Umbilical cord (tissue), 2 donors: ENCODE data around the gene ZNF217. TPM values are rescaled to one million over a fixed set of nuclear protein-coding genes. Genes with fewer than 3 reads are reported as not detected.
"Not testable (repeated sequence)": the region's sequence is repeated elsewhere in the genome, so short reads cannot be mapped to it uniquely, and the experiment has no call there.

Experiments
- DNase-seq: peaks from one replicate; pipeline ENCODE4 v3.0.0-alpha.2; 2015; ENCODE audit warnings: low spot score
- total RNA-seq: library from RNA; depleted of rRNA; stranded (reverse); fragments of >200 nt; gene quantifications from one replicate; pipeline ENCODE4 v1.2.3, GENCODE V29; 2014; ENCODE audit warnings: low replicate concordance; ENCODE audit not compliant: insufficient read depth

Gene ZNF217
- total RNA-seq, result 14.7 TPM

DNA sequence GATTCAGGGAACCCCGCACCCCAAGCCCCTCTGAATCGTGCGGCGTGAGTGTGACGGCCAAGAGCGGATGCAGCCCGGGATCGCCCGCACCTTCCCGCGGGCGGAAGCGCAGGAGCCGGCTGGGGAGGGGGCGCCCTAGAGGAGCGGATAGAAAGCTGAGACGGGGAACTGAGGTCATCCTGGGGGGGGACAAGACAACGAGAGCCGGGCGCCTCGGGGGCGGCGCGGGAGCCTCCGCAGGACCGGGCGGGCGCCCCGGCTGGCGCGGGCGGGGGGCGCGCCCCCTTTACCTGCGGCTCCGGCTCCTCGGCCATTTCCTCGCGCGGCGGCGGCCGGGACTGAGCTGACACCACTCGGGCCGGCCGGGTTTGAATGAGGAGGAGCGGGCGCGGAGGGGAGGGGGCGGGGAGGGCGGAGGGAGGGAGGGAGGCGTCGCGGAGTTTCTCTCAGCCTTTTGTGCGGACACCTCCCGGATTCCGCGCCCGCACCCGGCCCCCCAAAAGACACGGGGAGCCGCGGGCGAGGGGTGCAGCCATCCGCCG lies at the start of gene ZNF217:
ZNF217 (minus strand) TSS at position 374 of the 542 bp plus-strand sequence. CDS start 11,013 bp downstream, outside the sequence.
- peak; percentile 59 for DNase-seq

DNA sequence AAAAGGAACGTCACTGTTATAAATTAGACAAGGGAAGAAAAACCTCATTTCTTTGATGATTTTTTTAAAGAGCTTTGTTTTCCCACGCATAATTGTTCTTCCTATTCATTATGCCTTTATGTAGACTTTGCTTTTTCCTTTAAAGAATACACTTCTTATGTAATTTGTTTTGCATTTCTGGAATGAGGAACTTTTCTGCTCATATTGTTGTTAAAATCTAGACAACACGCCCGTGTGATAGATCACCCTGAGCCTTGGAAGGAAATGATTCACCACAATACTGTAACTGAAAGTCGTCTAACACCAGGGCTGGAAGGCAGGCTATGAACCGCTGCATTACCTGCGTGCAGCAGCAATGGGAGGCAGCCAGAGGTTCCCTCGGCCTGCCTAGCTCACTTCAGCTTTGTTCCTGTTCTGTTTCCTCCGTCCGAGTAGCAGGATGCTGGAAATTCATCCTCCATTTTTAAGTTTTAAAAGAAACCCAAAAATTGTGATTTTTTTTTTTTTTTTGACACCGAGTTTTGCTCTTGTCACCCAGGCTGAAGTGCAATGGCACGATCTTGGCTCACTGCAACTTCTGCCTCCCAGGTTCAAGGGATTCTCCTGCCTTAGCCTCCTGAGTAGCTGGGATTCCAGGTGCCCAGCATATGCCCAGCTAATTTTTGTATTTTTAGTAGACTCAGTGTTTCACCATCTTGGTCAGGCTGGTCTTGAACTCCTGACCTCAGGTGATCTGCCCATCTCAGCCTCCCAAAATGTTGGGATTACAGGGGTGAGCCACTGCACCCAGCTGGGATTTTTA lies 49.6 kb upstream of the ZNF217 start:
- DNase-seq, result peak; percentile 77

DNA sequence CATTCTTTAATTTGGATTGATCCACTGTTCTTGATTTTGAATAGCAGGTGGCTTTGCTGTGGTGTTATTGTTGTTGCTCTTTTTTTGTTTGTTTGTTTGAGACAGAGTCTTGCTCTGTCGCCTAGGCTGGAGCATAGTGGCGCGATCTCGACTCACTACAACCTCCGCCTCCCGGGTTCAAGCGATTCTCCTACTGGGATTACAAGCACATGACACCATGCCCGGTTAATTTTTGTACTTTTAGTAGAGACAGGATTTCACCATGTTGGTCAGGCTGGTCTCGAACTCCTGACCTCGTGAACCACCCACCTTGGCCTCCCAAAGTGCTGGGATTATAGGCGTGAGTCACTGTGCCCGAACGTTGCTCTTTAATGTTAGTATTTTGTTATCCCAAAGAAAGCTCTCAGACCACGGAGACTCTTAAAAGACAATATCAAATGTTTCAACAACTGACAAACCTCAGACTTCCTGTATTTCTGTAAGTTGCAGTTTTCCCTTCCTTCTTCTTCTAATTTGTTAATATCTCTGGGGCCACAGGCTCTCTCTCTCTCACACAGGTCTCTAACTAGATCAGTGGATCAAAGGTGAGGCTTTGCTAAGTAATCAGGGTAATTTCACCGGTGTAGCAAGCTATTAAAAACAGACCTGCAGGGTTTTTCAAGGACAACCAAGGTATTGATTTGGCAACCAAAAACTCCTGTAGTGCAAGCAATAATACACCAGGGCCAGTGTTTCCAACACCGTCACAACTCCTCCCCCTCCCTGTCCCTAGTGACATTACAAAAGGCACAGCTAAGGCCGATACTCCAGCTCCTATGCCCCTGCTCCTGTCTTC lies 48.8 kb upstream of the ZNF217 start:
- peak; percentile 42 for DNase-seq

DNA sequence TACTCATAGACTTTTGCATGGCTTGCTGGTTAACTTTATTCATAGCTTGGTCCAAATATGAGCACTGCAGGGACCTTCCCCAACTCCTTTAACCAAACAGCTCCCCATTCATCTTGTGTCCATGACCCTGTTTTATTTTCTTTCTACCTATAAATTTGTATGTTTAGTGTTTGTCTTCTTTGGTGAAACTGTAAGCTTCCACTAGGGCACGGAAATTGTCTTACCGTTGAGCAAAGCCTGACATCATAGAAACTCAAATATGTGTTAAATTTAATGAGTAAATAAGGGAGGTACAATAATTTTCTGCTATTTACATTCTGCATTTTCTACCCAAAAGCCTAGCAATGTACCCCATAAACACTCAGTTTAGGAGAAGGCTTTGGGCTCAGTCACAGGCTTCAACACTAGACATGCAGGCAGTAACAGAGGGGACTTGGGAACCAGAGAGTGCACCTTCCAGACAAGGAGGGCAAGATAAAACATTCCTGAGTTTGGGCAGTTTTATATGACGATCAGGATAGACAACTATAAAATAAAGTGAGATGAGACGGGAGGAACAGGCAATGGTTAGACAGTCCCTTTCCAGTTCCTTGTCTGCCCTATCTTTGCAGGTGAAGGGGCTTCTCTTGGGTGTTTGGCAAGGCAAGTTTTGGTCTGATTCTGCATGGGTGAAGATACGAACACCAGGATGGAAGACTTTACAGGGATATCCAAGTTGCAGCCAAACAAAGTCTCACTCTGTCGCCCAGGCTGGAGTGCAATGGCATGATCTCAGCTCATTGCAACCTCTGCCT lies 46.2 kb upstream of the ZNF217 start:
- DNase-seq, result no peak

DNA sequence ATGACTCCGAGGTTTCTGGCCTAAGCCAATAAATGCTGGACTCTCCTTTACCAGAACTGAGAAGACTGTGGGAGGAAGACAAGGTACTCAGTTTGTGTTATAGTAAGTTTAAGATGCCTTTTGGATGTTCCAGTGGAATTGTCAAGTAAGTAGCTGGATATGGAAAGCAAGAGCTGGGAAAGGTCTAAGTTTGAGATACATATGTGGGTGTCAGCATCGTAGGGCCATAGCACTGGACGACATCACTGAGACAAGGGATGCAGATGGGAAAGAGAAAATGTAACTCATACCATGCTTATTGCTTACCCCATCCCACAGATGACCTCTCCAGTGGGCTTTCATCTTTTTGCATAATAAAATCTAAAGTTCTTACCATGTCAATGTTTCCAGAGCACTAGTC lies 45.5 kb upstream of the ZNF217 start:
- DNase-seq, result no peak

DNA sequence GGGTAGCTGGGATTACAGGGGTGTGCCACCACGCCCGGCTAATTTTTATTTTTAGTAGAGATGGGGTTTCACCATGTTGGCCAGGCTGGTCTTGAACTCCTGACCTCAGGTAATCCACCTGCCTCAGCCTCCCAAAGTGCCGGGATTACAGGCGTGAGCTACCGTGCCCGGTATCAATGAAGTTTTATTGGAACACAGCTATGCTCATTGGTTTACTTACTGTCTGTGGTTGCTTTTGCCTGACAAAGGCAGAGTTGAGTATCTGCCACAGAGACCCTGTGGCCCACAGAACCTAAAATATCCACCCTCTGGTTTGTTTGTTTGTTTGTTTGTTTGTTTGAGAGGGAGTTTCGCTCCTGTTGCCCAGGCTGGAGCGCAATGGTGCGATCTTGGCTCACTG lies 43.7 kb upstream of the ZNF217 start:
- DNase-seq, result not testable (repeated sequence)

DNA sequence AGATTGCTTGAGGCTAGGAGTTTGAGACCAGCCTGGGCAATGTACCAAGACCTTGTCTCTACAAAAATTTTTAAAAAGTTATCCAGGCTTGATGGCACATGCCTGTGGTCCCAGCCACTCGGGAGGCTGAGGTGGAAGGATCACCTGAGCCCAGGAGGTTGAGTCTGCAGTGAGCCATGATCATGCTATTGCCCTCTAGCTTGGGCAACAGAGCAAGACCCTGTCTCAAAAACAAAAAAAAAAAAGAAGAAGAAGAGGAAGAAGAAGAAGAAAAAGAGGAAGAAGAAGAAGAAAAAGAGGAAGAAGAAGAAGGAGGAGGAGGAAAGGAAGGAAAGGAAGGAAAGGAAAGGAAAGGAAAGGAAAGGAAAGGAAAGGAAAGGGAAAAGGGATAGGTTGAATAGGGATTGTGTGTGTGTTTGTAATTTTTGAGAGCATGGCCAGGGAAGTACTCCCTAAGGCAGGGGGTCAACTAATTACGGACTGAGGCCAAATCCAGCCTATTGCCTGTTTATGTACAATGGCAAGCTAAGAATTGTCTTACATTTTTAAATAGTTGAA lies 43.0 kb upstream of the ZNF217 start:
- DNase-seq, result no peak

DNA sequence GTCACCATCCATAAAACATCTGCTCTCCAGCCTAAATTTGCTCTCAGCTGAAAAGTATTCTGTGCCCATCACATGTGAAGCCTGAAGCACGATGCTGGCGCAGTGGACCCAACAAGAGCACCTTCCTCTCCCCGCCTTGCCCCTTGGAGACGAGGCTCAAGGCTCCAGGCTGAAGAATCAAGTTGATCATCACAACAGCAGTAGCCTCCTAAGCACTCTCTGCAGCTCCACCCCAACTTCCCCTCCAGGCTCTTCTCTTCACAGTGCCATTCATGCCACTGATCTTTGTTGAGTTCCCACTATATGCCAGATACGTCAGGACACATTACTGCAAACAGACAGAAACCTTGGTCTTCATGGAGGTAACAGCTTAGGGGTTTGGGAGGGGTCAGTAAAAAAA lies 41.6 kb upstream of the ZNF217 start:
- no peak for DNase-seq

DNA sequence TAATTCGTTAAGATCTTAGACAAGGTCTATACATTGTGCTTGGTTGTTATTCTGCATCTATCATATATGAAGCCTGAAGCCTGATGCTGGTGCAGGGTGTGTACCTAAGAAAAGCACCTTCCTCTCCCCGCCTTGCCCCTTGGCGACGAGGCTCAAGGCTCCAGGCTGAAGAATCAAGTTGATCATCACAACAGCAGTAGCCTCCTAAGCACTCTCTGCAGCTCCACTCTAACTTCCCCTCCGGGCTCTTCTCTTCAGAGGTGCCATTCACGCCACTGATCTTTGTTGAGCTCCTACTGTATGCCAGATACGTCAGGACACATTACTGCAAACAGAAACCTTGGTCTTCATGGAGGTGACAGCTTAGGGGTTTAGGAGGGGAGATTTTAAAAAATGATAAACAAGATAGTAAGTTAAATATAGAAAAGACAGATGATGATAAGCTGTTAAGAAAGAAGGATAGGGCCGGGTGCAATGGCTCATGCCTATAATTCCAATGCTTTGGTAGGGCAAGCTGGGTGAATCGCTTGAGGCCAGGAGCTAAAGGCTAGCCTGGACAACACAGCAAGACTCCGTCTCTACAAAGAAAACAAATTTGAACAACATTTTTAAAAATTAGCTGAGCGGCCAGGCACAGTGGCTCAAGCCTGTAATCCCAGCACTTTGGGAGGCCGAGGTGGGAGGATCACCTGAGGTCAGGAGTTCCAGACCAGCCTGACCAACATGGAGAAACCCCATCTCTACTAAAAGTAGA lies 38.4 kb upstream of the ZNF217 start:
- no peak for DNase-seq

DNA sequence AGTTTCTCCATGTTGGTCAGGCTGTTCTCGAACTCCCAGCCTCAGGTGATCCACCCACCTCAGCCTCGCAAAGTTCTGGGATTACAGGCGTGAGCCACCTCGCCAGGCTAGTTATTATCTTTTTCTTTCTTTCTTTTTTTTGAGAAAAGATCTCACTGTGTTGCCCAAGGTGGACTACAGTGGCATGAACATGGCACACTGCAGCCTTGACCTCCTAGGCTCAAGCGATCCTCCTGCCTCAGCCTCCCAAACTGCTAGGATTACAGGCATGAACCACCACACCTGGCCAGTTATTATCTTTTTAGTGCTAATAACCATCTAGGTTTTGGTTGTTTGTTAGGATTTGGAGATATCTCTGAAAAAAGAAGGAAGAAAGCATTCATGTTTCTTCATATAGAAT lies 35.8 kb upstream of the ZNF217 start:
- no peak for DNase-seq

DNA sequence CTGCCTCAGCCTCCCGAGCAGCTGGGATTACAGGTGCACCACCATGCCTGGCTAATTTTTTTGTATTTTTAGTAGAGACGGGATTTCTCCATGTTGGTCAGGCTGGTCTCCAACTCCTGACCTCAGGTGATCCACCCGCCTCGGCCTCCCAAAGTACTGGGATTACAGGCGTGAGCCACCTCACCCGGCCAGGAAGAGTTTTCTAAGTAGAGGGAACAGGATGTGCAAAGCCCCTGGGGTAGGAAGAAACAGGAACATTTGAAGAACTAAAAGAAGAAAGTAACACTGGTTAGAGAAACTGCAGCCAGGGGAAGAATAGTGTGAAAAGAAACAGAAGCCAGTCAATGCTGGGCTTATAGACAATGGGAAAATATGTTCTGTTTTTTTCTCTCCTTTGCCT lies 35.1 kb upstream of the ZNF217 start:
- not testable (repeated sequence) for DNase-seq

DNA sequence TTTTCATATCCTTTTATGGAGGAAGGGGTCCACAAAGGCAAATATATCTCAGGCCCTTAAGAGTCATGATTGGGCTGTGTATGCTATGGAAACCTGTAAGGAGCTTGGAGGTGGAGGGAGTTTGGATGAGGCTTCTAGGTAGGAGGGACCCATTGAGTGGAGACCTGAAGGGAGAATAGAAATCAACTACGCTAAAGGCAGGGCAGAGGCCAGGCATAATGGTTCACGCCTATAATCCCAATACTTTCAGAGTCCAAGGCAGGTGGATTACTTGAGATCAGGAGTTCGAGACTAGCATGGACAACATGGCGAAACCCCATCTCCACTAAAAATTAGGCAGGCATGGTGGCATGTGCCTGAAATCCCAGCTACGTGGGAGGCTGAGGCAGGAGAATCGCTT lies 34.4 kb upstream of the ZNF217 start:
- DNase-seq, result no peak

DNA sequence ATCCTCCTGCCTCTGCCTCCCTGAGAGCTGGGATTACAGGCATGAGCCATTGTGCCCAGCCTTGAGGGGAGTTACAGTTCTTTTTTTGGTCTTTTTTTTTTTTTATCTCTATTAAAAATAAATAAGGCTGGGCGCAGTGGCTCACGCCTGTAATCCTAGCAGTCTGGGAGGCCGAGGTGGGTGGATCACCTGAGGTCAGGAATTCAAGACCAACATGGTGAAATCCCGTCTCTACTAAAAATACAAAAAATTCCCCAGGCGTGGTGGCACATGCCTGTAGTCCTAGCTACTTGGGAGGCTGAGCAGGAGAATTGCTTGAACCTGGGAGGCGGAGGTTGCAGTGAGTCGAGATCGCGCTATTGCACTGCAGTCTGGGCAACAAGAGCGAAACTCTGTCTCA lies 33.4 kb upstream of the ZNF217 start:
- not testable (repeated sequence) for DNase-seq

DNA sequence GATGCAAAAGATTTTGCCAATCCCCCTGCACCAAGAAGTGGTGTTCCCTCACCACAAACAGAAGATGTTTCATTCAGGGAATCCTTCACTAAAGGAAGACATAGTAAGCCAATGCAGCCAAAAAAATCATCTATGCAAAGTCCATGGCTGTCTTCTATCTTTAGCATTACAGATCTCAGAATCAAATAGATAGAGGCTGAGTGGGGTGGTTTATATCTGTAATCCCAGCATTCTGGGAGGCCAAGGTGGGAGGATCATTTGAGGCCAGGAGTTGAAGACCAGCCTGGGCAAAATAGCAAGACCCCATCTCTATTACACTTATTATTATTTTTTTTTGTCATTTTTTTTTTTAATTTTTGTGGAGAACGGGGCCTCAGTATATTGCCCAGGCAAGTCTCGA lies 32.9 kb upstream of the ZNF217 start:
- DNase-seq, result no peak

DNA sequence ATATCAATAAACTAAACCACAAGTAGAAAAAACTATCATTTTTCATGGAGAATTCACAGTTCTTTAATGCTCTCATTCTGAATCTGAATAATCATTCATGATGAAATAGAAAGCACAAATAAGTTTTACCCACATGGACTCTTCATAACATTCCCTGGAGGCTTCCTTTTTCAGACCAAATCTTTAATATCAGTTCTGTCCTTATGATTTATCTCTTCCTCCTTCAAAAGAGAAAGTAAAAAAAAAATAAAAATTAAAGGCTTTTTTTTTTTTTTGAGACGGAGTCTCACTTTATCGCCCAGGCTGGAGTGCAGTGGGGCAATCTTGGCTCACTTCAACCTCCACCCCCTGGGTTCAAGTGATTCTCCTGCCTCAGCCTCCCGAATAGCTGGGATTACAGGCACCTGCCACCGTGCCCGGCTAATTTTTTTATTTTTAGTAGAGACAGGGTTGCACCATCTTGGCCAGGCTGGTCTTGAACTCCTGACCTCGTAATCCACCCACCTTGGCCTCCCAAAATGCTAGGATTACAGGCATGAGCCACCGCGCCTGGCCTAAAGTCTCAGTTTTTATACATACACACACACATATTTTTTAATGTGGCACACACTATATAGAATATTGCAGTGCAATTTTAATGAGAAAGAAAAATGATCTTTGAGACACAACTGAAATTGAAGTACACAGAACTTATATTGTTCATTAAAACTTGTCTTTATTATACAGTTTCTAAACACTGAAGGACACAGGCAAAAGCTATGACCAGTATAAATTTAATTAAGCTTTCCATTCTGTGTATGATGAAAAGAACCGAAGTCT lies 31.9 kb upstream of the ZNF217 start:
- DNase-seq, result no peak

DNA sequence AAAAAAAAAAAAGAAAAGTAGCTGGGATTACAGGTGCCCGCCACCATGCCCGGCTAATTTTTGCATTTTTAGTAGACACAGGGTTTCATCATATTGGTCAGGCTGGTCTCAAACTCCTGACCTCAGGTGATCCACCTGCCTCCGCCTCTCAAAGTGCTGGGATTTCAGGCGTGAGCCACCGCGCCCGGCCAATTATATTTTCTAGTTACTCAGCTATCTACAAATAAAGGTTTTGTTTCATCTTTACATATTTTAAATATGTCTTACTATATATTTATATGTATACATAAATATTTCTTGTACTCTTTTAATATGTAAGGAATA lies 31.2 kb upstream of the ZNF217 start:
- DNase-seq, result not testable (repeated sequence)

DNA sequence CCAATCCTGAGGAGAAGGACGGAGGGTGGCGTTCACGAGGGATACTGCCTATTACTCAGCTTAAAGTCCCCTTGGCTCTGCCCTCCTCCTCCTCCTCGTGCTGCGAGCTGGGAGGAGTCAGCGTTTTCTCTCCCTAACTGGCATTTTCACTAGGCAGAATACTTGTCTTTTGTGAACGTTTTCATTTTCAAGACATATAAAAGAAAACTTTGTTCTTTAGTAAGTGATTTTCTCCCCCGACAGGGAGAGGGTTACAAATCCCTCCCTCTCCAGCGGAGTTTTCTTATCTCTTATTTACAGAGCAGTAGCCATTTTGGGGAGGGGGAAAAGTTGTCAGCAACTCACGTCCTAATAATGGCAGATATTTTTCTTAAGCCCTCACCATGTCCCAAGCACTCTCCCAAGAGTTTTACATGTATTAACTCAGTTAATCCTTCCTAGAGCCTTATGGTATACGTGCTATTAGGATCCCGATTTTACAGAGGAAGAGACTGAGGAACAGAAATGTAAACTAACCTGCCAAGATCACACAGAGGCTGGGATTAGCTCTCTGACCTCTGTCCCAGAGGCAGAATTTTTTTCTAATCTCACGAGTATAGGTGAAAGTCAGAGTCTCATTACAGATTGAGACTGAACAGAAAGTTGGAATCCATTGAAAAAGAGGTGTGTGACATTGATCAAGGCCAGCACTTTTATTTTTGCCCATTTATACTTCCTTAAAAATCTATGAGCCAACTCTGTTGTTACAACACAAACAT lies 30.0 kb upstream of the ZNF217 start:
- peak; percentile 88 for DNase-seq

DNA sequence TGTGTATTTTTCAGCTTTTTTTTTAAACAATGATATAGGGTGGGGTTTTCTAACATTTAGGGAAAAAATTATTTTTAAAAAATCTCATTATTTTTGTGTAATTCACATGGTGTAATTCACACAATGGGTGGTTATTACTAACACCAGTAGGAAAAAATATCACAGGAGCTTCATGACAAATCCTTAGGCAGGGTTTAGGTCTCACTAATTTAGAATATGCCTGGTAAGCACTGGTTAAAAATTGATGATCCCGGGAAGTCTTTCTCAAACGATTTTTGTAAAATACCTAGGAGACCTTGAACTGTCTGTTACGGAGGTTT lies 29.5 kb upstream of the ZNF217 start:
- no peak for DNase-seq
